Eye (tissue), 1 donor: Measurements from ENCODE around the gene CRKL.
A peak's percentile ranks its signal among the peaks of the same experiment; 100 is the strongest.

Source experiments
- DNase-seq: peaks from one replicate; pipeline ENCODE4 v3.0.0-alpha.2; 2015

The CRKL gene

DNA sequence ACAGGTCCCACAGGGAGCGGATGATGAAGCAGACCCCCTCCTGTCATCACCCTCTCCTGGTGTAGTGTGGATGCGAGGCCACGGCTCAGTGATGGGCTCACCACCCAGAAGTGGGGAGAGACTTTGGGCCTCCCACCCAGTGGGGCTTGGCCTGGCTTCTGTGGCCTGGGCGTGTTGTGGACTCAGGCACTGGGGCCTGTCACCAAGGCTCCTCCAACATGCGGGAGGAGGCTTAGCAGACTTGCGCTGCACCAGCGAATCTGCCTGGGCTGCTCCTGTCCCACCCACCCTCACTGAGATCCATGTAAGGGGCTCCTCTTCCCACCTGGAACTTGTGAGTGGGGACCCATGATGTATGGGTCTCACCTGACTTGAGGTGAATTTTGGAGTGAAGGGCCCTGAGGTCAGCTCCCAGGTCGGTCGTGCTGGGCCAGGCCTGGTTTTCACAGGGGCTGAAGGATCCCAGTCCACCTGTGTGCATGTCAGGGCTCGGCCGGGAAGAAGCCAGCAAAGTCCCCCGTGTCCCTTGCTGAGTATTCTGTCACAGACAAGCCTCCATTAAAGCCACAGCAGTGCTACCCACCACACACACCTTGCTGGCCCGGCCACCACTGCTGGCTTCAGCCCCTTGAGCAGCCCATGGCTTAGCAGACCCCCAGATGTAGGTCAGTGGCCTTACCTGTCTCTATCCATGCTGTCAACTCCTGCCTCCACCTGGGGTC, 80.5 kb downstream of the CRKL start:
- no peak for DNase-seq

DNA sequence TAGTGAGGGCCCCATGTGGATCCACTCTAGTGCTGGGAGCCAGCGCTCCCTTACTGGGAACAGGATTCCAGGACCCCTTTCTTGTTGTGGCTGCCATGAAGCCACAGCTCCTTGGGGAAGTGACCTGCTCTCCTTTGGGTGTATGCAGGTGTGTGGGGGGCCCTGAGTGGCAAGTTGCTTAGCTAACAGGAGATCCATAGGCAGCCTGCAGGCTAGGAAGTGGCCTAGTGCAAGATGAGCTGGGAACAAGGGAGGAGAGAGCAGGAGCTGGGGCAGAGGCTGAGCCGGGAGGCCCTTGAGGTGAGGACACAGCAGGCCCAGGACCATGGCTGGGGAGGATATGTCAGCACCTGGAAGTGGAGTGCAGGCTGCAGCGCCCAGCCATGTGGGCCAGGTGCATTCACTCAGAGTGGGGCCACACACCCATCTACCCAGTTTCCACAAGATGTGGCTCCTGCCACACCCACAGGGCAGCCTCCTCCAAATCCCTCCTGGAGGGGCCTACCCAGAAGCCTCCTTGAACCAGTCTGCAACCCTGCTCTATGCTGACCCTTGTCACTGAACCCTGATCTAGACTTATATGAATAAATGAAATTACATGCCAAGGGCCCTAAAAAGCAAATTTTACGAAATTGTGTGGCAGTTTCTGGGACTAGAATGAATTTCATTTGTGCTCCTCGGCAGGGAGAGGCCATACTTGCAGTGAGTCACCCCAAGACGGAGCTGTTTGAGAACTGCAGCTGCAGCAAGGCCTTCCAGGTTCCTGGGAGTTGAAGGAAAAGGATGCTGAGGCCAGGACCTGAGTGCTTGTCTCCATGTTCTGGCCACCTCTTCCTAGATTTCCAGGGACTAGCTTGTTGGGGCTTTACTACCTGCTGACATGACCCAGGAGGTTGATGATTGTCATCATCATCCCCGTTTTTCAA, 81.5 kb downstream of the CRKL start:
- DNase-seq = no peak

DNA sequence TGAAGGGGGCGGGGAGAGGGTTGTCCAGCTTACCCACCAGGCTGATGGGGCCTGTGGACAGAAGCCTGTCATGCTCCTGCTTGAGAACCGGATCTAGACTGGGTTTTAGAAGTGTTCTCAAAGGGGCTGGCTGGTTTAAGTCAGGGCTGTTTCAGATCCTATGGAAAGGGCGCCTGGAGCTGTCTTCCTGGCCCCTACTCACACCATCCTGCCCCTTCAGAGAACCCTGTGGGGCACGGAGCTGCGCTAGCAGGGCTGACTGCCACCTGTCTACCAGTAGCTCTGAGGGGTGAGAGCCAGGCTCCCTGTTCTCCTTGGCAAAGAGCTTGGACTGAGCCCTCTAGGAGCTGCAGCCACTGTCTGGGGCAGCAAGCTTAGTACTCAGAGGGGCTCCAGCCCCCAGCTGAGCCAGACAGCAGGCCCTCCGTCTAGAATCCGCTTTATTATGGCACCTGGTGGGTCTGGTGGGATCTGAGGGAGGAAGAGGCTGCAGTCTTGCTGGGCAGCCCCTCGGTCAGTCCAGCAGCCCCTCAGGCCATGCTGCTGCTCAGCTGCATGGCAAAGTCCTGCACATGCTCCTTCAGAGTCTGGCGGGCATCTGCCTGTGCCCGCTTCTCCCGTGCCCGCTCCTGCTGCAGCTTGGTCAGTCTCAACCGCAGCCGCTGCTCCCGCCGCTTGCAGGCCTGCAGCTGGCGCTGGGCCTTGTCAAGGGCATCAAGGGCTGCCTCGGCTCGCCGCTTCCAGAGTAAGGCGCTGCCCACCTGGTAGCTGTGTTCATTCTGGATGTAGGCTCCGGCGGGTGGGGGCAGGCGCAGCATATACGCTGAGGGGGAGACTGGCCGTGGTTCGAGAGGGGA, 82.4 kb downstream of the CRKL start:
- DNase-seq = no peak

DNA sequence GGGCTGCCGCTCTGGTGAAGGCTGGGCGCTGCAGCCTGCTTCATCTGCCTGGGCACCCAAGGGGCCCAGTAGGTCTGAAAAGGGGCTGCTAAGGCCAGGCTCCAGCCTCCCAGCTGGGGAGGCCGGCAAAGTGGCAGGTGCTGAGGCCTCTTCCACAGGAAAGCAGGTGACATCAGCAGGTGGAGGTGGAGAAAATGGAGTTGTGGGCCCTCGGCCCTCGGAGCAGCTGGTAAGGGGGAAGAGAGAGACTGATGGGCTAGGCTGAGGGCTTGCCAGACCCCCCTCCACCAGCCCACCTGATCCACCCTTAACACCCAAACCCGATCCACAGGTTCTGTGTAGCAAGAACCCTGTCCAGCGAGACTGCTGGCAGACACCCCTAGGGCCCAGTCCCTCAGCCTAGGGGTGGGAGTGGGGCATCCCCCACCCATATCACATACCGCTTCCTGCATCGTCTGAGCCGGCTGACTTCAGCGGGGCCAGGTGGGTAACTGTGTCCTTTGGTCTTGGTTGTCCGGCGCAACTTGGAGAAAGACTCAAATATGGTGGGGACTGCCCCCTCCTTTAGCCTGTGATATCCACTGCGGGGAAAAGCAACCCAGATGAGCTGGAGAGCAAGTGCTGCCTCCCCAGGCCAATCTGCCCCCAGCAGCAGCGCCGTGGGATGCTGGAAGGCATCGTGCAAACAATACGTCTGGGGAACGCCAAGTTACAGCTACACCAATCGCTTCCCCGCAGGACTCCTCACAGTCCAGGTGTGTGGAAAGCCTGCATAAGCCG, 83.2 kb downstream of the CRKL start:
- DNase-seq = no peak

DNA sequence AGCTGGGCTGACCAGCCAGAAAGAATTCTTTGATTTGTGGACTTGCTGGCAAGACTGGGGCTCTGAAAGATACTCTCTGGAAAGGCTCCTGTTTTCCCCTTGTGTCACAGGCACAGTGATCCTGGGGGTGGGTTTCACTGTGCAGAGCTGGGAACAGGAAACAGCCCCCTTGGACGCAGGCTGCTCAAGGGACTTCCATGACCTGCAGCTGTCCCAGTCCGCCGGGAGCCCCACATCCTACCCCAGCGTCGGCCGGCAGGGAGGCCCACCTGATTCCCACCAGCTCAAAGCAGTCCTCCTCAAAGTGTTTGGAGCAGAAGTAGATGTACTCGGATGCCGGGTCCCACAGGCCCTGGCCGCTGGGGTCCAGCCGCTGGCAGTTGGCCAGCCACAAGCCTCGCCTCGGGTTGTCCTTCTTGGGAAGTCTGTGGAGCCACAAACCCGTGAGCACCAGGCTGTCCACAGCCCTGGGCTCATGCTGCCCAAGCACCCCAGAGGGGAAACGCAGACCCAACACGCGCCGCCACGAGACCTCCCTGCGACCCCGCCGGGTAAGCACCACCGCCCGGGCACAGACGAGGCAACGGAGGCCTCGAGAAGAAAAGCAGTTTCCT, 83.9 kb downstream of the CRKL start:
- no peak for DNase-seq

DNA sequence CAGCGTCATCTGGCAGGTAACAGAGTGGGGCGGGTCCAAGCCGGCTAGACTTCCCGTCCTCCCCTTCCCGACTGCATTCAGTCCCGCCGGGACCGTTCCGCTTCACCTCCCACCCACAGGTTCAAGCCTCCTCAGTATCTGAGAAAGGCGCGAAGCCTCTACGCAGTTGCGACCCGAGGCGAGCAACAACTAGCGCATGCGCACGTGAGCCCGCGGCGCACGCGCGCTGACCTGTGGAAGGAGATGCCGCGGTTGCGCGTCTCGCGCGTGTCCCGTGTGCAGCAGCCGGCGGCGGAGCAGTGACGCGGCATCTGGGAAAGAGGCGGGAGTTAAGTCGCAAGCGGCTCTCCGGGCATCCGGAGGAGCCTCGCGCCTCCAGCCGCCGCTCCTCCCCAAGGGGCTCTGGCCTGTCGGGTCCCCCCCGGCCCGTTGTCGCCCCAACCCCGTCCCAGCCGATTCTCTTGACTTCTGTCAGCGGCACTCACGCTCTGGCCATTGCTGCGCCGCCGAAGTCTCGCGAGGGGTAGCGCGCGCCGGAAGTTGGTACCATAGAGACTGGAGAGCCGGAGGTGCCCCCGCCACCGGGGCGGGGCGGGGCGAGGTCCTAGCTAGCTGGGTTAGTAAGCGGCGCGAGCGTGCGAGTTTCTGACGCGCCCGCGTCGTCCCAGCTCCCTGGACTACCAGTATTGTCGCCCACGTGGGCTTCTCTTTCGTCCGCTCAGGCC, 84.6 kb downstream of the CRKL start, which contains the start of gene THAP7:
Gene THAP7 (minus strand): TSS at position 518 of the 725 bp plus-strand sequence. CDS start 207 bp downstream, at position 311.
- DNase-seq = peak; percentile 99
